Chondrocyte (in vitro differentiated cells): ENCODE measurements around the gene FOXP1. TPM values are rescaled to one million over a fixed set of nuclear protein-coding genes. Genes with fewer than 3 reads are reported as not detected.

Source experiments
- DNase-seq: peaks from one replicate; pipeline ENCODE4 v3.0.0; 2021; ENCODE audit warnings: mixed read lengths, low spot score
- H3K27ac Mint-ChIP-seq: one replicate; pipeline ENCODE4 v1.8.0; 2021; ENCODE audit warnings: mild to moderate bottlenecking, moderate library complexity, mixed read lengths; ENCODE audit not compliant: unreplicated experiment
- H3K27me3 Mint-ChIP-seq: 2 replicates; pipeline ENCODE4 v1.8.0; 2021; ENCODE audit warnings: low read depth, mixed read lengths
- H3K36me3 Mint-ChIP-seq: 2 replicates; pipeline ENCODE4 v1.8.0; 2021; ENCODE audit warnings: low read depth, mixed read lengths
- H3K4me1 Mint-ChIP-seq: 2 replicates; pipeline ENCODE4 v1.8.0; 2021; ENCODE audit warnings: low read depth, mild to moderate bottlenecking, mixed read lengths
- H3K4me3 Mint-ChIP-seq: one replicate; pipeline ENCODE4 v1.8.0; 2021; ENCODE audit warnings: mild to moderate bottlenecking, moderate library complexity, mixed read lengths; ENCODE audit not compliant: unreplicated experiment
- H3K9me3 Mint-ChIP-seq: 2 replicates; pipeline ENCODE4 v1.8.0; 2021; ENCODE audit warnings: low read depth, mixed read lengths
- CTCF ChIP-seq: fragments of 200-600 bp; sonication (generic); IDR thresholded peaks from 2 replicates; pipeline ENCODE4 v1.5.0; 2021; ENCODE audit warnings: antibody characterized with exemption, mild to moderate bottlenecking, moderate library complexity
- total RNA-seq: library from RNA; stranded (reverse); gene quantifications from 3 replicates; pipeline ENCODE4 v1.2.1, GENCODE V29; 2021

The FOXP1 gene
- total RNA-seq, 1 donor from 2014 or later, result 206 TPM

- H3K27ac Mint-ChIP-seq, result no peak overlapping the region
- H3K36me3 Mint-ChIP-seq, result no peaks in the 10 kb centered on the region
- no peak for DNase-seq
- H3K9me3 Mint-ChIP-seq, result no peaks in the 10 kb centered on the region
- no peak for TF ChIP-seq CTCF
- peaks cover 48% of the 10 kb centered on the region for H3K4me1 Mint-ChIP-seq
- no peaks in the 10 kb centered on the region for H3K27me3 Mint-ChIP-seq
- H3K4me3 Mint-ChIP-seq, result no peak overlapping the region
Measured at GRCh38 chr3:71378509-71378908, 205.0 kb downstream of the FOXP1 start.

GRCh38 chr3:71376911-71377310 is 206.6 kb downstream of the FOXP1 start:
- H3K36me3 Mint-ChIP-seq, result no peaks in the 10 kb centered on the region
- H3K9me3 Mint-ChIP-seq, result no peaks in the 10 kb centered on the region
- no peak overlapping the region for H3K27ac Mint-ChIP-seq
- no peak for DNase-seq
- H3K27me3 Mint-ChIP-seq, result no peaks in the 10 kb centered on the region
- TF ChIP-seq CTCF, result no peak
- no peak overlapping the region for H3K4me3 Mint-ChIP-seq
- peaks cover 47% of the 10 kb centered on the region for H3K4me1 Mint-ChIP-seq

GRCh38 chr3:71376503-71376902 is 207.0 kb downstream of the FOXP1 start:
- no peaks in the 10 kb centered on the region for H3K9me3 Mint-ChIP-seq

GRCh38 chr3:71374582-71374981 is 208.9 kb downstream of the FOXP1 start:
- no peak overlapping the region for H3K27ac Mint-ChIP-seq
- H3K9me3 Mint-ChIP-seq, result no peaks in the 10 kb centered on the region
- H3K27me3 Mint-ChIP-seq, result no peaks in the 10 kb centered on the region
- no peaks in the 10 kb centered on the region for H3K36me3 Mint-ChIP-seq
- no peak for TF ChIP-seq CTCF
- H3K4me3 Mint-ChIP-seq, result no peak overlapping the region
- DNase-seq, result no peak
- peaks cover 56% of the 10 kb centered on the region for H3K4me1 Mint-ChIP-seq

More at GRCh38 chr3:71376503-71376902, 207.0 kb downstream of the FOXP1 start:
- H3K27me3 Mint-ChIP-seq, result no peaks in the 10 kb centered on the region
- H3K27ac Mint-ChIP-seq, result no peak overlapping the region
- no peak for TF ChIP-seq CTCF
- H3K36me3 Mint-ChIP-seq, result no peaks in the 10 kb centered on the region
- no peak overlapping the region for H3K4me3 Mint-ChIP-seq
- peaks cover 50% of the 10 kb centered on the region for H3K4me1 Mint-ChIP-seq
- no peak for DNase-seq

GRCh38 chr3:71372911-71373637 is 210.5 kb downstream of the FOXP1 start:
- Mint-ChIP-seq H3K36me3 (no peaks in the 10 kb centered on the region), H3K27me3 (no peaks in the 10 kb centered on the region), H3K9me3 (no peaks in the 10 kb centered on the region), H3K4me3 (no peak overlapping the region), H3K27ac (no peak overlapping the region), H3K4me1 (peaks cover 56% of the 10 kb centered on the region)
- no peak for DNase-seq
- no peak for TF ChIP-seq CTCF
